CD4-positive, alpha-beta T cell treated with Interleukin-15 for 1 hour (primary cell): ENCODE results near the gene MANF.

ENCODE experiments used
- DNase-seq: peaks from one replicate; pipeline ENCODE4 v3.0.0-alpha.2; 2020

Gene MANF

DNA sequence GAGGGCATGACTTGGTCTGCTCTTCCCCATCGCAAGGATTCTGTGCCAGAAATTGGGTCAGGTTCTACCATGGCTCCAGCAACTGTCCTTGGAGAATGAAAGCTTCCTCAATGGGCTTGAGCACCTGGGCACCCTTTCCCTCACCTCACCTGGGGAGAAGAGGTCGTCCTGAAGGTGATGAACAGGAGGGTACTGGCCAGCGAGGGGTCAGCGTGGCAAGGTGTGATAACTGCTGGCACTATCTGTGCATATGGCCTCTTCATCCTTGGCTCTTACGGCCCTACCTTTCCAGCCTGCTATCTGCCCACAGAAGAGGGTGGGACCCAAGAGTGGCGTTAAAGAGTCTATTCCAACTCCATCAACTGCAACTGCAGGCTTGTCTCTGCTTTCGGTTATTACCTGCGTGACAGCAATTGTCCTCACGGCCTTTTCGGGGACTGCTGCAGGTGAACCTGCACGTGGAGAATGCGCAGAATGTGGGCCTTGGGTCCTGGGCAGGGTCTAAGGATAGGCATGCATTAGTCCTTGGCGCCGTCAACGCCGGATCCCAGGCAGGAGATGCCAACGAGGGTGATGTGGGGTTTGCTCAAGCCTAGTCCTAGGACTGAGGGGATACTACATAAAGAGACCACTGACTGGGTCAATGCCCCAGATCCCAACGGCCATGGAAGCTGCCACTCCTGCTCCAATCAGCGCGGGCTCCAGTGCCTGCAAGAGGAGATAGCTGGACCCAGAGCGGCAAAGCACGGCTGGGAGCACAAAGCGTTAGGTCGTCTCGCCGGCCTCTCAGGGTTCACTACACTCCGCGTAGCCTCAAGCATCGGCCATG, 5.4 kb downstream of the MANF start:
- DNase-seq: no peak

DNA sequence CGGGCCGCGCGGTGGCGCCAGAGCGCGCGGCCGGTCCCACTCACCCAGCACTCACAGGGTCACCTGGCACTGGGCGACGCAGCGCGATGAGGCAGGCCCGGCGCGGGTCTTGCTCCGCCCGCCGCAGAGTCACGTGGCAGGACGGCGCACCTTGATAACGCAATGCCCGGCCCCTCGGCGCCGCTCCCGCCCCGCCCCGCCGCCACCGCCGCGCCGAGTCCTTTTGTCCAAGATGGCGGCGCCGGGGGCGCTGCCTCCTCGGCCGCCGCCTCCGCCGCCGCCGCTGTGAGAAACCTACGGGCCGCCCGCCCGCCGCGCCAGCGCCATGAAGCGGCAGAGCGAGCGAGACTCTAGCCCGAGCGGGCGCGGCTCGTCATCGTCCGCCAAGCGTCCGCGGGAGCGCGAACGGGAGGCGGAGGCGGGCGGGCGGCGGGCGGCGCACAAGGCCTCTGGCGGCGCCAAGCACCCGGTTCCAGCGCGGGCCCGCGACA, 6.0 kb downstream of the MANF start, which contains the start of gene RBM15B:
TSS of gene RBM15B (plus strand) at position 211 of the 491 bp plus-strand sequence. CDS start at position 326, 115 bp downstream.
- peak; percentile 98 for DNase-seq

DNA sequence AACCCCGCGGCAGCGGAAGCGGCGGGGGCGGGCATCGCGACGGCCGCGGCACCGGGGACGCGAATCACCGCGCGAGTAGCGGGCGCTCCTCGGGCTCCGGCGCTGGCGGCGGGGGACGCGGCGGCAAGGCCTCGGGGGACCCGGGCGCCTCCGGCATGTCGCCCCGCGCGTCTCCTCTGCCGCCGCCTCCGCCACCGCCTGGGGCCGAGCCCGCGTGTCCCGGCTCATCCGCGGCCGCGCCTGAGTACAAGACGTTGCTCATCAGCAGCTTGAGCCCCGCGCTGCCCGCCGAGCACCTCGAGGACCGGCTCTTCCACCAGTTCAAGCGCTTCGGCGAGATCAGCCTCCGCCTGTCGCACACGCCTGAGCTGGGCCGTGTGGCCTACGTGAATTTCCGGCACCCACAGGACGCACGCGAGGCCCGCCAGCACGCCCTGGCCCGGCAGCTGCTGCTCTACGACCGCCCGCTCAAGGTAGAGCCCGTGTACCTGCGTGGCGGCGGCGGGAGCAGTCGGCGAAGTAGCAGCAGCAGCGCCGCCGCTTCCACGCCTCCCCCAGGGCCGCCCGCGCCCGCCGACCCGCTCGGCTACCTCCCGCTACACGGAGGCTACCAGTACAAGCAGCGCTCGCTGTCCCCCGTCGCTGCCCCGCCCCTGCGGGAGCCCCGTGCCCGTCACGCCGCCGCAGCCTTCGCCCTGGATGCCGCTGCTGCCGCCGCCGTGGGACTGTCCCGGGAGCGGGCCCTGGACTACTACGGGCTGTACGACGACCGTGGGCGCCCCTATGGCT, 6.7 kb downstream of the MANF start:
- peak; percentile 48 for DNase-seq

DNA sequence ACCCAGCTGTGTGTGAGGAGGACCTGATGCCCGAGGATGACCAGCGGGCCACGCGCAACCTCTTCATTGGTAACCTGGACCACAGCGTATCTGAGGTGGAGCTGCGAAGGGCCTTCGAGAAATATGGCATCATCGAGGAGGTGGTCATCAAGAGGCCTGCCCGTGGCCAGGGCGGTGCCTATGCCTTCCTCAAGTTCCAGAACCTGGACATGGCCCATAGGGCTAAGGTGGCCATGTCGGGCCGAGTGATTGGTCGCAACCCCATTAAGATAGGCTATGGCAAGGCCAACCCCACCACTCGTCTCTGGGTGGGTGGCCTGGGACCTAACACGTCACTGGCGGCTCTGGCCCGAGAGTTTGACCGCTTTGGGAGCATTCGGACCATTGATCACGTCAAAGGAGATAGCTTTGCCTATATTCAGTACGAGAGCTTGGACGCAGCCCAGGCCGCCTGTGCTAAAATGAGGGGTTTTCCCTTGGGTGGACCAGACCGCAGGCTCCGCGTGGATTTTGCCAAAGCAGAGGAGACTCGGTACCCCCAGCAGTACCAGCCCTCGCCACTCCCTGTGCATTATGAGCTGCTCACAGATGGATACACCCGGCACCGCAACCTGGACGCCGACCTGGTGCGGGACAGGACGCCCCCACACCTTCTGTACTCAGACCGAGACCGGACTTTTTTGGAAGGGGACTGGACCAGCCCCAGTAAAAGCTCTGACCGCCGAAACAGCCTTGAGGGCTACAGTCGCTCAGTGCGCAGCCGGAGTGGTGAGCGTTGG, 7.5 kb downstream of the MANF start:
- DNase-seq: no peak

DNA sequence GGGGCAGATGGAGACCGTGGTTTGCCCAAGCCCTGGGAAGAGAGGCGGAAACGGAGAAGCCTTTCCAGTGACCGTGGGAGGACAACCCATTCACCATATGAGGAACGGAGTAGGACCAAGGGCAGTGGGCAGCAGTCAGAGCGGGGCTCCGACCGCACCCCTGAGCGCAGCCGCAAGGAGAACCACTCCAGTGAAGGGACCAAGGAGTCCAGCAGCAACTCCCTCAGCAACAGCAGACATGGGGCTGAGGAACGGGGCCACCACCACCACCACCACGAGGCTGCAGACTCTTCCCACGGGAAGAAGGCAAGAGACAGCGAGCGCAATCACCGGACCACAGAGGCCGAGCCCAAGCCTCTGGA, 8.0 kb downstream of the MANF start:
- DNase-seq: no peak

DNA sequence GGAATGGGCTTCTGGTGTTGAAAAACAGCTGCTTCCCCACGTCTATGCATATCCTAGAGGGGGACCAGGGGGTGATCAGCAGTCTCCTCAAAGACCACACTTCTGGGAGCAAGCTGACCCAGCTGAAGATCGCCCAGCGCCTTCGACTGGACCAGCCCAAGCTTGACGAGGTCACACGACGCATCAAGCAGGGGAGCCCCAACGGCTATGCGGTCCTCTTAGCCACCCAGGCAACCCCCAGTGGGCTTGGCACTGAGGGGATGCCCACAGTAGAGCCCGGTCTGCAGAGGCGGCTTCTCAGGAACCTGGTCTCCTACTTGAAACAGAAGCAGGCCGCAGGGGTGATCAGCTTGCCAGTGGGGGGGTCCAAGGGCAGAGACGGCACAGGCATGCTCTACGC, 8.5 kb downstream of the MANF start:
- no peak for DNase-seq

DNA sequence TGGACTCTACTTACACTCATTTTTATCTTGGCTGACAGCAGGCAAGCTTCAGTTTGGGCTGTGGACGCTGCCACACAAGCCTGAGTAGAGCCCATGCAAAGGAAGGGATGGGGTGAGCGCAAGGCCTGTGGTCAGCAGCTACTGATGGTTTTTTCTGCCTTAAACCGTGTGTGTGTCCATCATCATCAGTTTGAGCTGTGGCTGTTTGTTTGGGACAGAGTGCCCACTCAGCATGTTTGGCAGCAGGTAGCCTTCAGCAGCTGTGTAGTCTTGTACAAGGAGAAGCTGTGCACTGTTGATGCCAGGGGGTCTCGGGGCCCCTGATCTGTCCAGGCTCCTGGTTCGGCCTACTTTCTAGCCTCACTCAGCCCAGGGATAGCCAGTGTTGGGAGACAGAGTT, 9.4 kb downstream of the MANF start:
- DNase-seq: no peak

DNA sequence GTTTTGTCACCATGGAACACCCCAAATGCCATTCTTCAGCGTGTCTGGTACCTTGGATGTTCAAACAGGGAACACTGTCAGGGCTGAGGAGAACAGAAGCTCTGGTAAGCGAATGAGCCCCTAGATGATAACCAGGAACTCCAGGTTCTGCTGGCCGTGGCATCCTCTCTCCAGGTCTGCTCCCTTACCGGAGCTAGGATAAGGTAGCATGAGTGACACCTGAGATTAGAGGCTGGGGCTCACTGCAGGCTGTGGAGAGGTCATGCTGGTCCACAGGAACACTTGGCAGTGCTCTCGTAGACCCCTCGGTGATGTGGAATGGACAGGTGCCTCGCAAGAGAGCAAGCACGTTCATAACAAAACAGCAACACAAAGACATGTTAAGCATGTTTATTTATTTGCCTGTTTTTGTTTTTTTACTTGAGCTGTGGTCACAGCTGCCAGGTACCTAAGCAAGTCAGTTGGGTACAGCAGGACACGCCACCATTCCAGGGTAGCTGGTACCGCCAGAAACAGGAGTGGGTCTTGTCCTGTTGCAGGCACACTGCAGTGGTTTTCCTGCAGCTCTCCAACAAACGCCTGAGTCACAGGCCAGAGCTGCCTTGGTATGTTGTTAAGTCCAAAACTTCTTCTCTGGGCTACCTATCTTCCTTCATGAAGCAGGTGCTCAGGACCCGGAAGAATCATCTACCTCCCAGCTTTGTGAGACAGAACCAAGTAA, 10.6 kb downstream of the MANF start:
- no peak for DNase-seq

DNA sequence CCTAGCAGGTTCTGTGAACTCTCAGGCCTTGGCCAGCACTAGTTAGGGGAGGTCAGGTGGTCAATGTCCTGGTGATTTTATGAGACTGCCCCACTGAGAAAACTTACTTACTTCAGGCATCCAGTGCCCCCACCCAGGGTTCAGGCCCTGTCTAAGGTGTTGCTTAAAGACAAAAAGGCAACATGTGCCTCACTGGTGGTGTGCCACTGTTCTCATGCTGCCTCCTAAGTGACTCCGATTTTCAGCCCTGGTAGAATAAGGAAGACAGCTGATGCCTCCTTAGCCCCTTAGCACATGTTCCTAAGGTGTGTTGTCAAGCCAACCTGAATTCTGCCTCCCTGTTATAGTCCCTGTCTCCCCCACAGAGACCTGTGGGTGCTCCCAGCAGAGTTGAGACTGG, 11.3 kb downstream of the MANF start:
- DNase-seq: no peak

DNA sequence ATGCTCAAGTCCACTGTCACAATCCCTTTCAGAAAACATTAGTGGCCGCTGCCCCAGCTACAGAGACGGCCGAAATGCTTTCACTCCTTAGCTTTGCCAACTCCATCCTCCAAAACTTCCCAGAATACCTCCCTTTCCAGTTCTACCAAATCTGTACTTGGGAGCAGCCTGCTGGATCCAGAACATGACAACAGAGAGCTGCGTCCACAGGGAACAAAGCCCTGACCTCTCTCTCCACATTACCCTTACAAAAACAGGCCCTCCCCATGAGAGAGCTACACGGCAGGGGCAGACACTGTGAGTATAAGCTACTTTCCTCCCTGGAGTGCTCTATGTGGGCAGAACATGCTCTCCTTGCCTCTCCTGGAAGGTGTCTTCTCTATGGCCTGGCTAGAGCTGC, 12.3 kb downstream of the MANF start:
- DNase-seq: no peak

DNA sequence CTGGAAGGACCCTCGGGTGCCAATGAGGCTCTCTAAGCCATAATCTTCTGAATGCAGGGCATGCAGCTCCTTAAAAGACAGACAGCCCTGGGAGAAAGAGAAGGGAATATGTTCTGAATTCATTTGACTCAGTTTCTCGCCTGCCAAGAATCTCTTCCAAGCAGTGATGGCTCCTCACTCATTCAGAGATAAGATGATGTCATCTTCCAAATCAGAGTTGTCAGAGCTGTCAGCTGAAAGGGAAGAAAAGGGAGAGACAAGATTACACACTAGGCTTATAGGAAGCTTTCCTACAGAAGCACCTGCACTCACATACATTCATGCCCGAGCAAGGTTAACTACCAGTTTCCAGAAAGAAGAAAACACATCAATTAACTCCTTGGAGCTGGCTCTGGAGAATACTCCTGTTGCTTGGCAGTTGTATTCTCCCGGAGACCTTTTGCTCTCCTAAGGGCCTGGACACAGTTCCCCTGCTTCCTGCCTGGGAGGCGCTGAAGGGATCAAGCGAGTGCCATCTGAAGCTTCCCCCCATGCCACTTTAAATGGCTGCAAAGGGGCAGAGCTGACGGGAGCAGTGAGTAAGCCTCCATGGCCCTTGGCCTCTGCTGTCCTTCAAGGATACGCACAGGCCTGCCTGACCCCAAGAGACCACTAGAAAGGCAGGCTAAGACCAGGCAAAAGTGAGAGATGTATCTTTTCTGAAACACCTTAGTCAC, 13.7 kb downstream of the MANF start:
- DNase-seq: no peak

DNA sequence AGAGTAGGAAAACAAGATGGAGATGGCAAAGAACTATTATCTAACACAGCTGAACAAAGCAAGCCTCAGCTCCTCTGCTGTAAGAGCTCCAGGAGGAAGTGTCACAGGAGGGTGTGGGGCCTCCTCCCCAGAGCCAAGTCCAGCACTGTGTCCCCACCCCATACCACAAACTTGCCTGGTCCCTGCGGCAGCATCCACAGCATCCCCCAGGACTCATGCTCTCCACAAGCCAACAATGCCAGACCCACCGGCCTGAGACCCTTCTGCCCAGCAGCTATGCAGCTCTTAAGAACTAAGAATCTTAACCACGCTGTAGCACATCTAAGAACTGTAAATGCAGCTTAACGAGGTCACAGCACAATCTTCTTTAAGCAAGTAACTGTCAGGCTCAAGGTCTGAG, 15.1 kb downstream of the MANF start:
- no peak for DNase-seq

DNA sequence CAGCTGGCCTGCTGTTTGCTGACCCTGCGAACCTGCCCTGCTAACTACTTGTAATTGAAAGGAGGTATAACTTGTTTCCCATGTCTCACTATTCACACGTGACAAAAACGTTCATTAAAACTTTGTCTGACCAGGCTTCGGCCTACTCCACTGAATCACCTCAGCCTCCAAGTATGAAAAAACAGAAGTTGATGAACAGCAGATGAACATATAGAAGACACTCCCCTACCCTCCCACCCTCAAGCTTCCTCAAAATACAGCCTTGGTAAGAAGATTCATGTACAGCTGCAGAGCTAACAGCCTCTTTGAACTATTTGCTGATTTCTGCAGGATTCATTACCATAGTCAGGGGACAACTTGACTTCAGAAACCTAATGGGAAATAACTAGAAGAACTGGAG, 16.6 kb downstream of the MANF start:
- DNase-seq: no peak

DNA sequence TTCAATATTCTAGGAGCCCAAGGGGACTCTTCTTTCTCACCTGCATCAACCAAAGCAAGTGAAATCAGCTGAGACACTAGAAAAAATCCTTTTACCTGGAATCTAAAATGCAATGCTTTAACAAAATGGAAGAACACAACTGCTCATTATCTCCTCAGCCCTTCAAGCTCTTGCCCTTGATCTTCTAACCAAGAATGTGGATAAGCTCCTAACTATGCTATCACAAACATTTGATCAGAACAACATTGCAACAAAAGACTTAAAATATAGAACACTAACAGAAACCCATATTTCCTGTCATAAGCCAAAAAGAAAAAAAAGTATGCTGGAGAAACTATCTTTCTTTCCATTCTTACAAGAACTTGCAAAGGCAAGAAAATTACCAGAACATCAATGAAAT, 18.6 kb downstream of the MANF start:
- no peak for DNase-seq

DNA sequence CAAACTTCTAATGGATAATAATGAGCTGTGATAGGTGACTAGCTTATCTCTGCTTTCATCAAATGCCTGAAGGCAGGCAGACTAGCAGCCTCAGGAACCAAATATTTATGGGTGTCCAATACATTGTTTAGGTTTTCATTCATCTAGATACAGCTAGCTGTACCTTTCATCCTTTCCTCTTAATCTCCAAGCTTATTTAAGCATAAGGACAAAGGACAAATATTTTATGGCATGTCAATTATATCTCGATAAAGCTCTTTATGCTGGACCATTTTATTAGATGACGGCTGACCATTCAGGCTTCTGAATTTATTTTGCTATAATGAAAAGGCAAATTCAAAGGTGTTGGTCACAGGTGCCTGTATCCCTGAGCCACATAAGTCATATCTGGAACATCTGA, 22.9 kb downstream of the MANF start:
- DNase-seq: no peak

DNA sequence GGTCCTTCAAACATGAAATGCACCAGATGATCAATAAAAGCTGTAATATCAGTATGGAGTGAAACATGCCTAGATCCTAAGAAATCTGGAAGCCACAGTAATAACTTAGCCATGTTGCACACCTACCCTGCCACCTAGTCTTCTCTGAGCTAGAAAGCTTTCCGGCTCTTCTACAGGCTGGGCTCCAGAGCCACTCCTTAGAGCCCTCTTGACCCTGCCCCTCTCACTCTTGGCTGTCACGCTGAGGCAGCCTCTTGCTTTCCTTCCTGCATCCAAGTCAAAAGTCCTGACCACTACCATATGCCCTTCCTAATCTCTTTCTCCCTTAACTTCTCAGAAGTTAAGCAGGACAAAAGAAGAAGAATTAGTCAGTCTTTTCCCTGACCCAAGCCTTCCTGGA, 23.7 kb downstream of the MANF start:
- DNase-seq: no peak

DNA sequence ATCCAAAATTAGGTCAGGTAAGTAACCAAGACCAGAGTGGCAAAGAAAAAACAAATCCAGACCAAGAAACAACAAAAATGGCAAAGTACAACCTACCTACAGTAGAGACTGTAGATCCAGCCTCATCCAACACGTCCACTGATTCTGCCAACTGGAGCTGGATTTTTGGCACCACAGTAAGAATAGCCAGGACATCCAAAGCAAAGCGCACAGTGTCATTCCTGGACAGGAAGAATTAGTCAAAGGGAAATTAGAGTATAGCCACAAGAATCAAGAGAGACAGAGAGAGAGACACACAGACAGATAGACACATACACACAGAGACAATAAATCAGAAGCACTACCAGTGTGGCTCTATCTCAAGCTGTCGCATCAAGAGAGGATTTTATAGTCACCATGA, 37.1 kb downstream of the MANF start:
- DNase-seq: no peak

DNA sequence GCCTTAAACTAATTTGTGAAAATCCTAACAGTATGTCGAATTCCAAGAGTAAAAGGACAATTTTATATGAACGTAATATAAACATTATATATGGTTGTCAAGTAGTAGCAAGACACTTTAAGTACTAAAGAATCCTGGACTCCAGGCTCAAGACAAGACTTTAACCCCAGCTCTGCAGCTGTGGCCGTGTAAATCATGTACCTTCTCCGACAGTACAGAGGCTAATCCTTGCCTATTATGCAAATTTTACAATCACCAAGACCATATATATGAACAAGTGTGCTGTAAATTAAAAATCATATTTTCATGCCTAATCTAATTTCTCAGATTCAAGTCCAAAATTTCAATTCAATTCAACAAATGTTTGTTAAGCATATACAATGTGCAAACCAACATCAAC, 41.8 kb downstream of the MANF start:
- DNase-seq: no peak

DNA sequence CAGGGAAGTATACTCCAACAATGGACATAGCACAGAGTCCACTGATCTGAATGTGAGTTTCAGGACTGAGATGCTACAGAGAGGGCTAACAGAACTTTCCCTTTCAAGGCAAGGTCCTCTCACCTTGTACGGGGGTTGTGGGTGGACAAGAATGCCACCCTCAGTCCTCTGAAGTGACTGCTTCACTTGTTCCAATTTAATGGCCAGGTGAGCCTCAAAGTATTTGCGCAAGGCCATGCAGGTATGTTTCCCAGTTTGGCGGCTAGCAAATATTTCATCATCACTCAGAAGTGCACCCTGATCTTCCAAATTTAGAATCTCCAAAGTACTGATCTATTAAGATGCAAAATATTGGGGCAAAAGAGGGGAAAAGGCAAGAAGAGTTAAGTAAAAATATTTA, 44.0 kb downstream of the MANF start:
- no peak for DNase-seq

DNA sequence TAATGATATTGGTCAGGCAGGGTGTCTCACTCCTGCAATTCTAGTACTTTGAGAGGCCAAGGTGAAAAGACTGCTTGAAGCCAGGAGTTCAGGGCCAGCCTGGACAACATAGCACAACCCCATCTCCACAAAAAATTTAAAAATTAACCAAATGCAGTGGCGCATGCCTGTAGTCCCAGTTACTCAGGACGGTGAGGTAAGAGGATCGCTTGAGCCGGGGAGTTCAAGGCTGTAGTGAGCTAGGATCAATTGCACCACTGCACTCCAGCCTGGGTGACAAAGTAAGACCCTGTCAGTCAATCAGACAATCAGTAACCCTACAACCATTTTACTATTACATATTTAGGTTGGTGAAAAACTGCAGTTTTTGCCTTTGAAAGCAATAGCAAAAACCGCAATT, 49.0 kb downstream of the MANF start:
- DNase-seq: no peak

DNA sequence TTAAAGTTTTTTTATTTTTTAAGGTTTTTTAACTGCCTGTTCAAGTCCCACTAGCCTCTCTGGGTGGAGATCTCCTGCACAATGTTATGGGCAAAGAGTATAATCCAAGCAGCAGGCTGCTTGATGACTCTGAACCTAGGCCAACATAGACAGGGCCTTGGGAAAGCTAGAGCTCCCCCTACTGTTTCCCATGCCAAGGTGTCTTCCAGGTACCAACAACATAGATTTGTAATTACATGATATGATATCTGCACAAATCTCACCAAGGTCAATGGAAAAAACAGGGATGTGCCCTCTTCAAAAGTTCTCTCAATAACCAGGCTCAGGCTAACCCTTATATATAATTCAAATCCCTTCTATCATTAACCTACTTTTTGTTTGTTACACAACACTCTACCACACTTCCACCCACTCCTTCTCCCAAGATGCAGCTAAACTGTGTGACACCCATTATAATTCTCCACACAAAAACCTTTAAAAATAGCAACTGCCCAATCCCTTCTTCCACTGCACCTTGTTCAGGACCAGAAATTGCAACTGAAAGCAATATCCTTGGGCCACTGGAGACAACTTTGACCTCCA, 49.7 kb downstream of the MANF start:
- peak; percentile 49 for DNase-seq
